SK-N-SH (cell line): ENCODE measurements around the gene MSH5.

ENCODE experiments used
- CHD2 ChIP-seq: fragments of 150-350 bp; IDR thresholded peaks from 2 replicates; pipeline ENCODE4 v1.6.1; 2018; ENCODE audit warnings: low read length; ENCODE audit not compliant: partially characterized antibody
- CTCF ChIP-seq: fragments of 200-600 bp; sonication (generic); IDR thresholded peaks from 2 replicates; pipeline ENCODE4 v1.6.1; 2017; ENCODE audit warnings: antibody characterized with exemption, mild to moderate bottlenecking, moderate library complexity
- MAX ChIP-seq: IDR thresholded peaks from 2 replicates; pipeline ENCODE4 v1.4.0; 2012; ENCODE audit warnings: low read depth
- MXI1 ChIP-seq: IDR thresholded peaks from 2 replicates; pipeline ENCODE4 v1.6.1; 2012; ENCODE audit warnings: mild to moderate bottlenecking, low read depth, low read length, improper control_type of control experiment
- NFIC ChIP-seq: IDR thresholded peaks from 2 replicates; pipeline ENCODE4 v1.4.0; 2012; ENCODE audit warnings: borderline replicate concordance
- POLR2AphosphoS5 ChIP-seq: IDR thresholded peaks from 2 replicates; pipeline ENCODE4 v1.6.1; 2012; ENCODE audit warnings: low read depth, low read length
- RAD21 ChIP-seq: IDR thresholded peaks from 2 replicates; pipeline ENCODE4 v1.6.1; 2012; ENCODE audit warnings: mild to moderate bottlenecking, low read length
- RCOR1 ChIP-seq: fragments of 150-350 bp; IDR thresholded peaks from 2 replicates; pipeline ENCODE4 v1.6.1; 2017; ENCODE audit warnings: antibody characterized with exemption, low read length
- SMC3 ChIP-seq: IDR thresholded peaks from 2 replicates; pipeline ENCODE4 v1.6.1; 2012; ENCODE audit warnings: low read depth, low read length, improper control_type of control experiment
- ZBTB33 ChIP-seq: IDR thresholded peaks from 2 replicates; pipeline ENCODE4 v1.4.0; 2012; ENCODE audit warnings: low read depth, borderline replicate concordance

GRCh38 chr6:31775633-31776484, 36.1 kb downstream of the MSH5 start:
- TF ChIP-seq CHD2 (no peak), NFIC (no peak), CTCF (no peak), MAX (no peak), SMC3 (no peak), RCOR1 (no peak), ZBTB33 (no peak), RAD21 (no peak), POLR2AphosphoS5 (no peak), MXI1 (no peak)
